Measurements from ENCODE around the gene ZBTB46. TPM values are rescaled to one million over a fixed set of nuclear protein-coding genes. Genes with fewer than 3 reads are reported as not detected.
"Not testable (repeated sequence)": the region's sequence is repeated elsewhere in the genome, so short reads cannot be mapped to it uniquely, and the experiment has no call there.

ZBTB46 gene
- total RNA-seq, 1 experiment from 2014 or later, result not detected

DNA sequence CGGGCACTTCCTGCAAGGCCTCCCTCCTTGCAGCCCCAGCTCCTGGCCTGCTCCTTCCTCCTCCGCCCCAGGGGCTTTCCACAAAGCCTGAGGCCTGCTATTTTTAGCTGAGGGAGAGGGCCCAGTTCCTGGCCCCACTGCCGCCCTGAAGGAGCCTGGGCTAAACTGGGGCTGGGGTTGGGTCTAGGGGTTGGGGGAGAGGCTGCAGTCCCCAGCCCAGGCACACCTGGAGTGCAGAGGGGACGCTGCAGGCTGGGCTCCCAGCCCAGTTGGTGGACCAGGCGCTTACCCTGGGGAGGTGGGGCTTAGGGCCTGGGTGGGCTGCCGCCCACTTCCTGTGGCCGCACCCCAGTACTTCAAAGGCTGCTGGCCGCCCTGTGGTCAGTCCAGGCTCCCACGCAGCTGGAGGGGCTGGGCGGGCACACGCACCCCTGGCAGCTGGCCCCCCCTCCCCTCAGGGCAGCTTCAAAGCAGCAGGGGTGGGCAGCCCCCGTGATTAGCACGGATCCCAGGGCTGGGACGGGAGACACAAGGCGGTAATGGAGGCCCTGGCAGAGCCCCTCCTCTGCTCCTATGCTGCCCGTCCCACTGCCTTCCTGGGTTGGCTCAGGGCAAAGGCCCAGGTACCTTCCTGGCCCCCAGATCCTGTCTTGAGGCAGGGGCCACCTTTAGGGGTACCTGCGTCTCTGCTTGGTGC, 23.2 kb upstream of the ZBTB46 start:
- H3K27me3 ChIP-seq (ENCODE audit: low read length), result no peaks in the 10 kb centered on the region
- H3K4me2 ChIP-seq (ENCODE audit: low read depth, low read length, poor library complexity, severe bottlenecking), result no peak overlapping the region
- H3K27ac ChIP-seq (ENCODE audit: low read length), result no peak overlapping the region
- H3K79me2 ChIP-seq (ENCODE audit: low read length), result no peaks in the 10 kb centered on the region
- no peaks in the 10 kb centered on the region for H3K9me2 ChIP-seq (replicated peaks; ENCODE audit: insufficient read depth, low read length)
- no peaks in the 10 kb centered on the region for H3K4me1 ChIP-seq (ENCODE audit: low read length)
- DNase-seq, result no peak
- H2AFZ ChIP-seq (ENCODE audit: low read length), result no peak overlapping the region
- no peaks in the 10 kb centered on the region for H3K36me3 ChIP-seq (ENCODE audit: insufficient read depth, low read length)
- H4K20me1 ChIP-seq (ENCODE audit: insufficient read depth, low read depth, low read length), result peaks cover 8% of the 10 kb centered on the region; the same call in 1 of the 2 replicates
- H3K9me3 ChIP-seq (ENCODE audit: low read length), result no peaks in the 10 kb centered on the region
- no peak overlapping the region for H3K9ac ChIP-seq (ENCODE audit: low read length)
- no peak overlapping the region for H3K4me3 ChIP-seq (ENCODE audit: low read length)

DNA sequence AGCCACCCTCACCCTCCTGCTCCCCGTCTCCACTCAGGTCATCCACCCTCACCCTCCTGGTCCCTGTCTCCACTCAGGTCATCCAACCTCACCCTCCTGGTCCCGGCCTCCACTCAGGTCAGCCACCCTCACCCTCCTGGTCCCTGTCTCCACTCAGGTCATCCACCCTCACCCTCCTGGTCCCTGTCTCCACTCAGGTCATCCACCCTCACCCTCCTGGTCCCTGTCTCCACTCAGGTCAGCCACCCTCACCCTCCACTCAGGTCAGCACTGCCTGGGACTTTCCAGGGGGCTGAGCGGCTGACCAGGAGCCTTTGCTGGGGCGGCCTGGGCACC, 22.6 kb upstream of the ZBTB46 start:
- not testable (repeated sequence) for H3K4me2 ChIP-seq (ENCODE audit: low read depth, low read length, poor library complexity, severe bottlenecking); H3K9me3 ChIP-seq (ENCODE audit: low read length); H3K27me3 ChIP-seq (ENCODE audit: low read length); H3K4me3 ChIP-seq (ENCODE audit: low read length); H4K20me1 ChIP-seq (ENCODE audit: insufficient read depth, low read depth, low read length); DNase-seq; H3K79me2 ChIP-seq (ENCODE audit: low read length); H3K27ac ChIP-seq (ENCODE audit: low read length); H3K36me3 ChIP-seq (ENCODE audit: insufficient read depth, low read length); H3K4me1 ChIP-seq (ENCODE audit: low read length); H2AFZ ChIP-seq (ENCODE audit: low read length); H3K9ac ChIP-seq (ENCODE audit: low read length); H3K9me2 ChIP-seq (replicated peaks; ENCODE audit: insufficient read depth, low read length)

DNA sequence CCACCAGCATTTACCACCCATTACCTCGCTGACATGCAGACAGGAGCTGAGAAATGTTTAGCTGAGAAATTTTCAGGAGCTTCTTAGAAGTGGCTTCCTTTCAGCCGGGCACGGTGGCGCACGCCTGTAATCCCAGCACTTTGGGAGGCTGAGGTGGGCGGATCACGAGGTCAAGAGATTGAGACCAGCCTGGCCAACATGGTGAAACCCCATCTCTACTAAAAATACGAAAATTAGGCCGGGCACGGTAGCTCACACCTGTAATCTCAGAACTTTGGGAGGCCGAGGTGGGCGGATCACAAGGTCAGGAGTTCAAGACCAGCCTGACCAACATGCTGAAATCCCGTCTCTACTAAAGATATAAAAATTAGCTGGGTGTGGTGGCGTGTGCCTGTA, 20.5 kb upstream of the ZBTB46 start:
- DNase-seq; H3K9me2 ChIP-seq (replicated peaks; ENCODE audit: insufficient read depth, low read length); H3K4me2 ChIP-seq (ENCODE audit: low read depth, low read length, poor library complexity, severe bottlenecking); H3K27me3 ChIP-seq (ENCODE audit: low read length); H3K9me3 ChIP-seq (ENCODE audit: low read length); H3K4me1 ChIP-seq (ENCODE audit: low read length); H3K4me3 ChIP-seq (ENCODE audit: low read length); H3K9ac ChIP-seq (ENCODE audit: low read length); H3K27ac ChIP-seq (ENCODE audit: low read length); H4K20me1 ChIP-seq (ENCODE audit: insufficient read depth, low read depth, low read length); H3K36me3 ChIP-seq (ENCODE audit: insufficient read depth, low read length); H2AFZ ChIP-seq (ENCODE audit: low read length); H3K79me2 ChIP-seq (ENCODE audit: low read length): not testable (repeated sequence)

DNA sequence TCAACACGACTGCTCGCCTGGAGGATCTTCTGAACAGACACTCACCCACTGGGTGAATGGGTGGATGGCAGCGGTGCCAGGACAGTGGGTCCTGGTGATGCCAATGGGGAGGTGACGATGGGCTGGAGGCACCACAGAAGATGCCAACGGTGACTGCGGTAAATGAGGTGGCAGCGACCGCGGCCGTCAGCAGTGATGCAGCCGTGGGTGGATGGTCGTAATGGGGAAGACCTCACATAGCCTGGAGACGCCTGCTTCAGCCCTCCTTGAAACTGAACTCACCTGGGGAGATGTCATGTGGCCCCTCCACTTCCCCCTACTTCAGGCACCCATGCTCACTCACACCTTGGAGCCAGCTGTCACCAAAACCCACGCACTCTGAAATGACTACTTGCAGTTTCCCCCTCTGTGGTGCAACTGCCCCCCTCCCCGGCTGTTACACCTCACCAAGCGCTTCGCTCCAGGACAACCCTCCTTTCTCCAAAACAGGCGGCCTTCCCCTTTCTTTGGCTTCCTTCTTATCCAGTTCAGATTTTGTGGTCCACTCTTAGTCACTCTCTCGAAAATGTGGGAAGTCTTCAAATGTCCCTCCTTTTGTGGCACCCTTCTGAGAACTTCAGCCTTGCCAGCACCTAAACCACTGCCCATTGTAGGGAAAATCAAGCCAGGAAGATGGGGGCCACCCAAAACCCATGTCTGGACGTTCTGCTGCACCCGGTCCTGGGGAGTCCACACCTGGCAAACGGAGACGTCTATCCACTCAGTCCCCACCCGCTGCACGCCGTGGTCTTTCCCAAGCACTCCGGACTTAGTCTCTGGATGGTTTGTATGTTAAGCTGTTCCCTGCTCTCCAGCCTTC, 19.9 kb upstream of the ZBTB46 start:
- Histone ChIP-seq H3K9me2 (replicated peaks; ENCODE audit: insufficient read depth, low read length) (no peaks in the 10 kb centered on the region), H2AFZ (ENCODE audit: low read length) (no peak overlapping the region), H3K9ac (ENCODE audit: low read length) (no peak overlapping the region), H3K4me3 (ENCODE audit: low read length) (no peak overlapping the region), H3K36me3 (ENCODE audit: insufficient read depth, low read length) (no peaks in the 10 kb centered on the region), H4K20me1 (ENCODE audit: insufficient read depth, low read depth, low read length) (no peaks in the 10 kb centered on the region), H3K9me3 (ENCODE audit: low read length) (no peaks in the 10 kb centered on the region), H3K27ac (ENCODE audit: low read length) (no peak overlapping the region), H3K4me2 (ENCODE audit: low read depth, low read length, poor library complexity, severe bottlenecking) (no peak overlapping the region), H3K27me3 (ENCODE audit: low read length) (no peaks in the 10 kb centered on the region), H3K79me2 (ENCODE audit: low read length) (no peaks in the 10 kb centered on the region), H3K4me1 (ENCODE audit: low read length) (no peaks in the 10 kb centered on the region)
- no peak for DNase-seq

DNA sequence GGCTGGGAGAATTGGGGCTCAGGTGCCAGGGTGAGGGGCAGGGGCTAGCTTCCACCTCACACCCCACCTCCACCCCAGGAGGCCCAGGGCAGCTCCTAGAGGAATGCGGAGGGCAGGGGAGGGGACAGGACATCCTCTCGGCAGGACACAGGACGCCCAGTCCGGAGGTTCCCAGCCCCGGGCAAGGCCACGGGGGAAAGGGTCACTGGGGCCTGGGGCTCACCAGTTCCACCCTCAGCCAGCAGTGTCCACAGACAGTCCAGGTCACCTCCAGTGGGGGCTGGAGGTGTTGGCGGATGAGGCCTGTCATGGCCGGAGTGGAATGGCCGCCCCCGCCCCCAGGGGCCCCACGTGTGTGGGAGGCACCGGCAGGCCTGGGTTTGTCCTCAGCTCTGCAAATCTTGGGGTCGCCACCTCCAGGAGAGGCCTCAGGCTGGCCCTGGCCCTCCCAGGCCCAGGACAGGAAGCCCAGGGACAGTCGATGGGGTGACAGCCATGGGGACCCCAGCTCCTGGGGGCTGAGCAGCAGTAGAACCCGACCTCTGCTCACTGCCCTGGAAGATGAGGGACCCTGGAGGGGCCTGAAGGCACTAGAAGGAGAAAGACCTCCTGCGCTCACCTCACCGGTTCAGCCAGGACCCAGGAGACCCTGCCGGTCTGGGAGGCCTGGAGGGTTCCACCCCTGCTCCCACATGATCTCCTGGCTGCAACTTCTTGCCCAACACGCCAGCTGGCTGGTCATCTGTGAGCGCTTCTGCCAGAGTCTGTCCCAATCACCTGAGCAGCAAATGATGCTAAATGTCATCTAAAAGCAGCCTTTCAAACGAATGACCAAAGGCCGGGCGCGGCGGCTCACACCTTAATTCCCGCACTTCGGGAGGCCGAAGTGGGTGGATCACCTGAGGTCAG, 17.2 kb upstream of the ZBTB46 start:
- no peaks in the 10 kb centered on the region for H3K27me3 ChIP-seq (ENCODE audit: low read length)

DNA sequence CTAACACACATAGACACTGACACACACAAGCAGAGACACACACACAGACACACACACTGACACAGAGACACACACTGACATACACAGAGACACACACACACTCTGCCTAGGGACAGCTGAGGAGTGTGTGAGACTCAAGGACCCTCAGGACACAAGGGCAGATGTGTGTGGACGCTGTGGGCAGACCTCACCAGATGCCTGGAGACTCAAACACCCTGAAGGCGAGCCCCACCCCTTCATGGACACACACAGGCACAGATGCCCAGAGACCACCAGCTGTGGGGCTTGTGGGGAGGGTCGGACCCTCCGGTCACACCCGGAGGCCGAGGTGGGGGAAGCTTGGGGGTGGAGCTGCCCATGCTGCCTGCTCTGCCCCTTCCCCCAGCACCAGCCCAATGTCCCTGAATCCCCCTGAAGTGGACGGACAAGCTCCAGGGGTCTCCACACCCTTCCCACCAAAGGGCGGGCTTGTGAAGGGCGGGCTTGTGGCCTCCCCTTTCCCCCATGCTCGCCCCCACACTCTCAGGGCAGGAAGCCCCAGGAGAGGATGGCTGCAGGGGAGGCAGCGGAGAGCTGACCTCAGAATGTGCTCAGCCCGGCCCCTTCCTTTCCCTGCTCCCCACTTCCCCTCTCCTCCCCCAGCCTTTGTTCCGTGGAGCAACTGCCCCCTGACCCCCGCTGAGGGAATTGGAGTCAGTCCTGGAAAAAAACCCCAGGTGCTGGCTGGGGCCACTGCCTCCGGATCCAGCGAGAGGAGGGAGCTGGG, 16.4 kb upstream of the ZBTB46 start:
- Histone ChIP-seq H3K4me1 (ENCODE audit: low read length) (no peaks in the 10 kb centered on the region), H3K4me3 (ENCODE audit: low read length) (no peak overlapping the region), H3K4me2 (ENCODE audit: low read depth, low read length, poor library complexity, severe bottlenecking) (no peak overlapping the region), H2AFZ (ENCODE audit: low read length) (no peak overlapping the region), H3K79me2 (ENCODE audit: low read length) (no peaks in the 10 kb centered on the region), H3K27me3 (ENCODE audit: low read length) (no peaks in the 10 kb centered on the region), H4K20me1 (ENCODE audit: insufficient read depth, low read depth, low read length) (no peaks in the 10 kb centered on the region), H3K36me3 (ENCODE audit: insufficient read depth, low read length) (no peaks in the 10 kb centered on the region), H3K9me2 (replicated peaks; ENCODE audit: insufficient read depth, low read length) (no peaks in the 10 kb centered on the region), H3K9ac (ENCODE audit: low read length) (no peak overlapping the region), H3K9me3 (ENCODE audit: low read length) (no peaks in the 10 kb centered on the region), H3K27ac (ENCODE audit: low read length) (no peak overlapping the region)
- DNase-seq, result no peak

More for the DNA sequence above, 17.2 kb upstream of the ZBTB46 start:
- no peaks in the 10 kb centered on the region for H3K9me2 ChIP-seq (replicated peaks; ENCODE audit: insufficient read depth, low read length)
- H3K36me3 ChIP-seq (ENCODE audit: insufficient read depth, low read length), result no peaks in the 10 kb centered on the region
- no peak overlapping the region for H3K4me3 ChIP-seq (ENCODE audit: low read length)
- no peak overlapping the region for H2AFZ ChIP-seq (ENCODE audit: low read length)
- no peaks in the 10 kb centered on the region for H3K9me3 ChIP-seq (ENCODE audit: low read length)
- no peaks in the 10 kb centered on the region for H3K4me1 ChIP-seq (ENCODE audit: low read length)
- H4K20me1 ChIP-seq (ENCODE audit: insufficient read depth, low read depth, low read length), result no peaks in the 10 kb centered on the region
- H3K79me2 ChIP-seq (ENCODE audit: low read length), result no peaks in the 10 kb centered on the region
- no peak overlapping the region for H3K9ac ChIP-seq (ENCODE audit: low read length)
- DNase-seq, result no peak
- H3K4me2 ChIP-seq (ENCODE audit: low read depth, low read length, poor library complexity, severe bottlenecking), result no peak overlapping the region
- no peak overlapping the region for H3K27ac ChIP-seq (ENCODE audit: low read length)

DNA sequence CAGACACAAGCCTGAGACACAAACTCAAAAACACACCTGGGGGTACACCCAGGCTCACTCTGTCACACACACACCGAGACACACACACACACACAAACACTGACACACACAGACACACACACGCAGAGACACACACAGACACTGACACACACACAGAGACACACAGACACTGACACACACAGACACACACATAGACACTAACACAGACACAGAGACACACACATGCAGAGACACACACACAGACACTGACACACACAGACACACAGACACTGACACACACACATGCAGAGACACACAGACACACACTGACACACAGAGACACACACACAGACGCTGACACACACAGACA, 15.8 kb upstream of the ZBTB46 start:
- Histone ChIP-seq H3K9me2 (replicated peaks; ENCODE audit: insufficient read depth, low read length) (no peaks in the 10 kb centered on the region), H3K79me2 (ENCODE audit: low read length) (no peaks in the 10 kb centered on the region), H3K9ac (ENCODE audit: low read length) (no peak overlapping the region), H3K4me2 (ENCODE audit: low read depth, low read length, poor library complexity, severe bottlenecking) (no peak overlapping the region), H3K4me3 (ENCODE audit: low read length) (no peak overlapping the region), H3K9me3 (ENCODE audit: low read length) (no peaks in the 10 kb centered on the region), H3K27ac (ENCODE audit: low read length) (no peak overlapping the region), H3K27me3 (ENCODE audit: low read length) (no peaks in the 10 kb centered on the region), H4K20me1 (ENCODE audit: insufficient read depth, low read depth, low read length) (no peaks in the 10 kb centered on the region), H2AFZ (ENCODE audit: low read length) (no peak overlapping the region), H3K36me3 (ENCODE audit: insufficient read depth, low read length) (no peaks in the 10 kb centered on the region), H3K4me1 (ENCODE audit: low read length) (no peaks in the 10 kb centered on the region)
- no peak for DNase-seq
